MM.1S (cell line): ENCODE measurements around the gene NTRK3.

Source experiments
- DNase-seq: peaks from one replicate; pipeline ENCODE4 v3.0.0-alpha.2; 2015
- H2AFZ ChIP-seq: fragments of 300-600 bp; sonication (generic); 2 replicates; pipeline ENCODE4 v1.6.0; 2016; ENCODE audit warnings: antibody characterized with exemption, low read length
- H3F3A ChIP-seq: fragments of 300-600 bp; sonication (generic); 2 replicates; pipeline ENCODE4 v1.6.1; 2016; ENCODE audit warnings: mild to moderate bottlenecking, antibody characterized with exemption, low read length, moderate library complexity, mixed read lengths; ENCODE audit not compliant: insufficient read depth
- H3K27ac ChIP-seq: fragments of 300-600 bp; sonication (generic); 2 replicates; pipeline ENCODE4 v1.5.1; 2016; ENCODE audit warnings: mild to moderate bottlenecking, low read length
- H3K27me3 ChIP-seq: fragments of 300-600 bp; sonication (generic); replicated peaks from 2 replicates; pipeline ENCODE4 v1.6.0; 2016; ENCODE audit warnings: low read length; ENCODE audit not compliant: insufficient read depth
- H3K36me3 ChIP-seq: fragments of 300-600 bp; sonication (generic); replicated peaks from 2 replicates; pipeline ENCODE4 v1.6.1; 2016; ENCODE audit warnings: mild to moderate bottlenecking, low read length, mixed read lengths; ENCODE audit not compliant: insufficient read depth
- H3K4me1 ChIP-seq: fragments of 300-600 bp; sonication (generic); 2 replicates; pipeline ENCODE4 v1.6.1; 2016; ENCODE audit warnings: low read length, mixed read lengths
- H3K4me2 ChIP-seq: fragments of 300-600 bp; sonication (generic); 2 replicates; pipeline ENCODE4 v1.6.0; 2016; ENCODE audit warnings: low read depth, low read length
- H3K4me3 ChIP-seq: fragments of 300-600 bp; sonication (generic); 2 replicates; pipeline ENCODE4 v1.5.1; 2016; ENCODE audit warnings: low read length, mixed read lengths
- H3K79me2 ChIP-seq: fragments of 300-600 bp; sonication (generic); 2 replicates; pipeline ENCODE4 v1.6.1; 2016; ENCODE audit warnings: mixed run types, low read length, mixed read lengths
- H3K9ac ChIP-seq: fragments of 300-600 bp; sonication (generic); 2 replicates; pipeline ENCODE4 v1.6.1; 2016; ENCODE audit warnings: low read length, mixed read lengths
- H3K9me2 ChIP-seq: fragments of 300-600 bp; sonication (generic); replicated peaks from 2 replicates; pipeline ENCODE4 v1.6.1; 2016; ENCODE audit warnings: mild to moderate bottlenecking, low read length, mixed read lengths; ENCODE audit not compliant: insufficient read depth
- H3K9me3 ChIP-seq: fragments of 300-600 bp; sonication (generic); replicated peaks from 2 replicates; pipeline ENCODE4 v1.6.1; 2016; ENCODE audit warnings: mild to moderate bottlenecking, low read length, mixed read lengths; ENCODE audit not compliant: insufficient read depth
- H4K20me1 ChIP-seq: fragments of 300-600 bp; sonication (generic); 2 replicates; pipeline ENCODE4 v1.6.1; 2016; ENCODE audit warnings: mild to moderate bottlenecking, low read length, moderate library complexity, mixed read lengths; ENCODE audit not compliant: insufficient read depth
- CTCF ChIP-seq: fragments of 300-600 bp; sonication (generic); IDR thresholded peaks from 2 replicates; pipeline ENCODE4 v1.5.1; 2016; ENCODE audit warnings: antibody characterized with exemption, low read length, mixed read lengths
- EZH2 ChIP-seq: fragments of 300-600 bp; sonication (generic); optimal IDR thresholded peaks from 2 replicates; pipeline ENCODE3; 2017; ENCODE audit warnings: low read depth, mild to moderate bottlenecking, antibody characterized with exemption, low read length, mixed read lengths
- EZH2phosphoT487 ChIP-seq: fragments of 300-600 bp; sonication (generic); IDR thresholded peaks from 2 replicates; pipeline ENCODE4 v1.6.1; 2018; ENCODE audit warnings: antibody characterized with exemption, low read length

Gene NTRK3

GRCh38 chr15:88266170-88266569, 9.6 kb upstream of the NTRK3 start:
- H3K4me2 ChIP-seq, result no peak overlapping the region
- no peaks in the 10 kb centered on the region for H3K27me3 ChIP-seq
- H3K9me2 ChIP-seq, result no peaks in the 10 kb centered on the region
- no peak overlapping the region for H3K9ac ChIP-seq
- no peaks in the 10 kb centered on the region for H3F3A ChIP-seq
- H3K4me1 ChIP-seq, result no peaks in the 10 kb centered on the region
- H2AFZ ChIP-seq, result no peak overlapping the region
- no peaks in the 10 kb centered on the region for H3K79me2 ChIP-seq
- no peak overlapping the region for H3K27ac ChIP-seq
- TF ChIP-seq EZH2phosphoT487, result no peak
- TF ChIP-seq EZH2, result no peak
- no peak for TF ChIP-seq CTCF
- DNase-seq, result no peak
- H3K4me3 ChIP-seq, result no peak overlapping the region
- no peaks in the 10 kb centered on the region for H3K9me3 ChIP-seq
- H3K36me3 ChIP-seq, result no peaks in the 10 kb centered on the region
- H4K20me1 ChIP-seq, result no peaks in the 10 kb centered on the region

GRCh38 chr15:88264622-88265021, 8.1 kb upstream of the NTRK3 start:
- H3K9me3 ChIP-seq, result no peaks in the 10 kb centered on the region
- no peaks in the 10 kb centered on the region for H3F3A ChIP-seq
- no peaks in the 10 kb centered on the region for H3K9me2 ChIP-seq
- H2AFZ ChIP-seq, result no peak overlapping the region
- H4K20me1 ChIP-seq, result no peaks in the 10 kb centered on the region
- no peak overlapping the region for H3K4me3 ChIP-seq
- no peaks in the 10 kb centered on the region for H3K79me2 ChIP-seq
- no peak overlapping the region for H3K27ac ChIP-seq
- no peak overlapping the region for H3K9ac ChIP-seq
- no peak for DNase-seq
- TF ChIP-seq EZH2 (no peak), EZH2phosphoT487 (no peak), CTCF (no peak)
- no peaks in the 10 kb centered on the region for H3K4me1 ChIP-seq
- no peaks in the 10 kb centered on the region for H3K27me3 ChIP-seq
- no peaks in the 10 kb centered on the region for H3K36me3 ChIP-seq
- no peak overlapping the region for H3K4me2 ChIP-seq

GRCh38 chr15:88262064-88262463, 5.5 kb upstream of the NTRK3 start:
- no peaks in the 10 kb centered on the region for H3K9me2 ChIP-seq
- H3K27ac ChIP-seq, result no peak overlapping the region
- H3K9ac ChIP-seq, result no peak overlapping the region
- H3K9me3 ChIP-seq, result no peaks in the 10 kb centered on the region
- no peak overlapping the region for H2AFZ ChIP-seq
- TF ChIP-seq EZH2 (no peak), CTCF (no peak), EZH2phosphoT487 (no peak)
- H3K27me3 ChIP-seq, result no peaks in the 10 kb centered on the region
- H3K4me3 ChIP-seq, result no peak overlapping the region
- no peaks in the 10 kb centered on the region for H3K36me3 ChIP-seq
- H3K4me1 ChIP-seq, result 0 out of 2 replicates have a peak, but pooled peaks cover 4% of the 10 kb centered on the region
- H4K20me1 ChIP-seq, result no peaks in the 10 kb centered on the region
- no peak overlapping the region for H3K4me2 ChIP-seq
- H3K79me2 ChIP-seq, result no peaks in the 10 kb centered on the region
- no peaks in the 10 kb centered on the region; the same call in 1 of the 2 replicates for H3F3A ChIP-seq
- DNase-seq, result no peak
